T-cell (primary cell): ENCODE measurements around the gene PMEPA1. TPM values are rescaled to one million over a fixed set of nuclear protein-coding genes. Genes with fewer than 3 reads are reported as not detected.

Source experiments
- ATAC-seq, 4 experiments: fragments of 200-7000 bp in 3 of 4; fragments of 150-1000 bp in 1 of 4; cut with Tn5 transposase; replicated peaks in 1 of 4; 1 replicate in 3 of 4; 2 replicates in 1 of 4; pipeline ENCODE4 v1.10.0; 2021; ENCODE audit warnings: moderate library complexity in 3 of 4, mild to moderate bottlenecking in 2 of 4, moderate number of reproducible peaks in 1 of 4
- CTCF ChIA-PET, 2 donors: fragments of 300-600 bp; sonication (Branson Sonifier 250); formaldehyde crosslinking; loops; one replicate each; lab custom pipeline; 2022; ENCODE audit warnings: antibody characterized with exemption in 2 of 2; lab: Charles Lee
- POLR2A ChIA-PET, 2 donors: fragments of 300-600 bp; sonication (Branson Sonifier 250); formaldehyde crosslinking; loops; one replicate each; lab custom pipeline; 2022; ENCODE audit warnings: antibody characterized with exemption in 2 of 2; lab: Charles Lee
- DNase-seq, 35 experiments: peaks; one replicate each; pipeline versions ENCODE4 v3.0.0 to v3.0.0-alpha.2; 2013 to 2023
- H3K27ac ChIP-seq: one replicate; pipeline ENCODE4 v1.5.1; 2013; ENCODE audit warnings: low read length
- H3K27me3 ChIP-seq, 2 experiments: replicated peaks in 1 of 2; 1 replicate in 1 of 2; 2 replicates in 1 of 2; pipeline versions ENCODE4 v1.6.1 to v1.7.0; 2013; ENCODE audit warnings: low read length in 1 of 2, mixed read lengths in 1 of 2; ENCODE audit not compliant: control insufficient read depth in 2 of 2, insufficient read depth in 2 of 2; ENCODE audit errors: extremely low read depth in 1 of 2
- H3K36me3 ChIP-seq, 2 donors: 1 replicate in 1 of 2; 2 replicates in 1 of 2; pipeline versions ENCODE4 v1.6.1 to v1.7.0; 2013; ENCODE audit warnings: low read length in 1 of 2; ENCODE audit not compliant: control insufficient read depth in 2 of 2, insufficient read depth in 1 of 2; ENCODE audit errors: extremely low read depth in 1 of 2
- H3K4me1 ChIP-seq, 2 experiments: 1 replicate in 1 of 2; 2 replicates in 1 of 2; pipeline versions ENCODE4 v1.6.1 to v1.7.0; 2013; ENCODE audit warnings: low read length in 2 of 2, mixed read lengths in 1 of 2; ENCODE audit not compliant: insufficient read depth in 2 of 2, control insufficient read depth in 1 of 2; ENCODE audit errors: extremely low read depth in 1 of 2
- H3K4me3 ChIP-seq, 2 donors: 1 replicate in 1 of 2; 2 replicates in 1 of 2; pipeline versions ENCODE4 v1.5.1 to v1.7.0; 2013; ENCODE audit warnings: mild to moderate bottlenecking in 2 of 2, low read length in 1 of 2, moderate library complexity in 1 of 2; ENCODE audit not compliant: control insufficient read depth in 1 of 2; ENCODE audit errors: extremely low read depth in 1 of 2
- H3K9me3 ChIP-seq: 2 replicates; pipeline ENCODE4 v1.7.0; 2013
- H3K27ac Mint-ChIP-seq, 2 donors: one replicate each; pipeline ENCODE4 v1.8.0; 2020 to 2021; ENCODE audit warnings: mild to moderate bottlenecking in 2 of 2, mixed read lengths in 2 of 2
- H3K27me3 Mint-ChIP-seq, 2 donors: one replicate each; pipeline ENCODE4 v1.8.0; 2021 to 2022; ENCODE audit warnings: mixed read lengths in 2 of 2
- H3K36me3 Mint-ChIP-seq: one replicate; pipeline ENCODE4 v1.8.0; 2021; ENCODE audit warnings: mixed read lengths
- H3K4me1 Mint-ChIP-seq, 3 donors: one replicate each; pipeline ENCODE4 v1.8.0; 2020 to 2022; ENCODE audit warnings: mixed read lengths in 3 of 3, mild to moderate bottlenecking in 1 of 3
- H3K4me3 Mint-ChIP-seq, 3 donors: one replicate each; pipeline ENCODE4 v1.8.0; 2020 to 2022; ENCODE audit warnings: mild to moderate bottlenecking in 3 of 3, mixed read lengths in 3 of 3, moderate library complexity in 3 of 3
- H3K9me3 Mint-ChIP-seq, 3 donors: one replicate each; pipeline ENCODE4 v1.8.0; 2020 to 2022; ENCODE audit warnings: mixed read lengths in 3 of 3
- WGBS: methylation state at CpG from one replicate; pipeline ENCODE4 v1.1.5; 2013; ENCODE audit warnings: missing lambda C conversion rate; ENCODE audit not compliant: insufficient coverage; 5-methylcytosine and 5-hydroxymethylcytosine counted together
- total RNA-seq, 35 experiments: library from RNA in 6 of 35; stranded (reverse) in 6 of 35; fragments of 120-200 nt in 1 of 35; gene quantifications; one replicate each; pipeline versions ENCODE4 v1.2.1 to v1.2.4 and lab custom pipeline; 2013 to 2026

The PMEPA1 gene
- total RNA-seq, 5 donors from 2014 or later (not counting 1 experiment from before 2014, with no cell fraction given) = 6.0 to 30.4 (median 21.7) TPM

GRCh38 chr20:57660922-57661745 lies 48.7 kb downstream of the PMEPA1 start:
- 90% methylated on average over 24 of the region's 31 CpGs for WGBS
- Histone ChIP-seq H3K9me3 (no peaks in the 10 kb centered on the region), H3K4me3 (no peak overlapping the region), H3K36me3 (no peaks in the 10 kb centered on the region), H3K4me1 (peaks cover 11 to 34% of the 10 kb centered on the region in 2 experiments), H3K27me3 (peaks cover 0 to 6% of the 10 kb centered on the region in 2 experiments), H3K27ac (no peak overlapping the region)
- Mint-ChIP-seq H3K27ac (no peak overlapping the region), H3K9me3 (no peaks in the 10 kb centered on the region), H3K27me3 (no peaks in the 10 kb centered on the region), H3K36me3 (peaks cover 18% of the 10 kb centered on the region), H3K4me3 (no peak overlapping the region), H3K4me1 (peaks cover 27 to 31% (median 28%) of the 10 kb centered on the region in 3 donors)
- ChIA-PET POLR2A (no interaction called here), CTCF (no interaction called here)
- no peak for DNase-seq
- no peak for ATAC-seq

GRCh38 chr20:57660181-57660921 lies 49.5 kb downstream of the PMEPA1 start:
- Mint-ChIP-seq H3K27ac (no peak overlapping the region), H3K4me1 (peaks cover 27 to 31% (median 28%) of the 10 kb centered on the region in 3 donors), H3K9me3 (no peaks in the 10 kb centered on the region), H3K36me3 (peaks cover 18% of the 10 kb centered on the region), H3K4me3 (no peak overlapping the region), H3K27me3 (no peaks in the 10 kb centered on the region)
- Histone ChIP-seq H3K27me3 (peaks cover 0 to 6% of the 10 kb centered on the region in 2 experiments), H3K36me3 (no peaks in the 10 kb centered on the region), H3K4me3 (no peak overlapping the region), H3K9me3 (no peaks in the 10 kb centered on the region), H3K27ac (no peak overlapping the region), H3K4me1 (peaks cover 11 to 34% of the 10 kb centered on the region in 2 experiments)
- ChIA-PET POLR2A (no interaction called here), CTCF (interaction anchor here in 1 of 2 donors (0.6 kb wide), 1 partner anchor 152 kb away, joined by 3 read pairs; no protein-coding TSS in a partner anchor)
- ATAC-seq = no peak
- DNase-seq = peak in 1 of 35 experiments; percentile 9
- 72% methylated on average over 11 of the region's 13 CpGs for WGBS

- ChIA-PET CTCF (no interaction called here), POLR2A (interaction anchor here in 1 of 2 donors (0.5 kb wide), 1 partner anchor 28 kb away, joined by 4 read pairs; no protein-coding TSS in a partner anchor)
- Histone ChIP-seq H3K9me3 (no peaks in the 10 kb centered on the region), H3K36me3 (no peaks in the 10 kb centered on the region), H3K27ac (no peak overlapping the region), H3K4me3 (no peak overlapping the region), H3K27me3 (peaks cover 0 to 6% of the 10 kb centered on the region in 2 experiments), H3K4me1 (peaks cover 11 to 39% of the 10 kb centered on the region in 2 experiments)
- WGBS = 91% methylated on average over 23 of the region's 24 CpGs
- Mint-ChIP-seq H3K27me3 (no peaks in the 10 kb centered on the region), H3K36me3 (peaks cover 18% of the 10 kb centered on the region), H3K4me1 (peaks cover 29 to 36% (median 34%) of the 10 kb centered on the region in 3 donors), H3K9me3 (no peaks in the 10 kb centered on the region), H3K4me3 (peak overlapping the region in 1 of 3 donors; percentile 47), H3K27ac (no peak overlapping the region)
- ATAC-seq = no peak
- DNase-seq = peak in 2 of 35 experiments; percentile 12 to 17
Observed at GRCh38 chr20:57659517-57660180, 50.2 kb downstream of the PMEPA1 start.

GRCh38 chr20:57658833-57659516 lies 50.8 kb downstream of the PMEPA1 start:
- Mint-ChIP-seq H3K4me3 (peak overlapping the region in 1 of 3 donors; percentile 47), H3K27me3 (no peaks in the 10 kb centered on the region), H3K9me3 (no peaks in the 10 kb centered on the region), H3K27ac (peak overlapping the region in 1 of 2 donors; percentile 34), H3K4me1 (peaks cover 35 to 42% (median 41%) of the 10 kb centered on the region in 3 donors), H3K36me3 (peaks cover 18% of the 10 kb centered on the region)
- no peaks in the 10 kb centered on the region for H3K9me3 ChIP-seq
- 85% methylated on average over 25 of the region's 25 CpGs for WGBS
- DNase-seq (peak in 2 of 35 experiments; percentile 2 to 10), ATAC-seq (no peak)
- CTCF ChIA-PET = no interaction called here
- no peaks in the 10 kb centered on the region for H3K36me3 ChIP-seq
- POLR2A ChIA-PET = interaction anchor here in 1 of 2 donors (0.5 kb wide), 1 partner anchor 27 kb away, joined by 4 read pairs; no protein-coding TSS in a partner anchor
- peaks cover 0 to 6% of the 10 kb centered on the region in 2 experiments for H3K27me3 ChIP-seq
- H3K4me3 ChIP-seq = no peak overlapping the region
- H3K27ac ChIP-seq = no peak overlapping the region
- peaks cover 11 to 46% of the 10 kb centered on the region in 2 experiments for H3K4me1 ChIP-seq

GRCh38 chr20:57658447-57658832 lies 51.4 kb downstream of the PMEPA1 start:
- ChIA-PET POLR2A (no interaction called here), CTCF (no interaction called here)
- Mint-ChIP-seq H3K9me3 (no peaks in the 10 kb centered on the region), H3K27ac (peak overlapping the region in 1 of 2 donors; percentile 89), H3K27me3 (no peaks in the 10 kb centered on the region), H3K4me3 (peak overlapping the region in 1 of 3 donors; percentile 55), H3K36me3 (peaks cover 18% of the 10 kb centered on the region), H3K4me1 (peaks cover 35 to 43% (median 42%) of the 10 kb centered on the region in 3 donors)
- Histone ChIP-seq H3K9me3 (no peaks in the 10 kb centered on the region), H3K36me3 (no peaks in the 10 kb centered on the region), H3K4me1 (peaks cover 11 to 49% of the 10 kb centered on the region in 2 experiments), H3K27ac (no peak overlapping the region), H3K4me3 (no peak overlapping the region), H3K27me3 (peaks cover 0 to 6% of the 10 kb centered on the region in 2 experiments)
- 95% methylated on average over 6 of the region's 8 CpGs for WGBS
- peak in 2 of 35 experiments; percentile 11 to 18 for DNase-seq
- no peak for ATAC-seq
